GM23338 (cell line): Measurements from ENCODE around the gene NELL2. TPM values are rescaled to one million over a fixed set of nuclear protein-coding genes. Genes with fewer than 3 reads are reported as not detected.

ENCODE experiments used
- ATAC-seq: fragments of 200-7000 bp; cut with Tn5 transposase; 3 replicates; pipeline ENCODE4 v1.9.1; 2020
- DNase-seq: peaks from one replicate; pipeline ENCODE4 v3.0.0-alpha.2; 2015; ENCODE audit warnings: low spot score
- H2AFZ ChIP-seq: fragments of 200-600 bp; sonication (generic); 2 replicates; pipeline ENCODE4 v1.8.0; 2016; ENCODE audit warnings: antibody characterized with exemption, mild to moderate bottlenecking, moderate library complexity
- H3F3A ChIP-seq: fragments of 200-600 bp; sonication (generic); replicated peaks from 2 replicates; pipeline ENCODE4 v1.8.0; 2017; ENCODE audit warnings: antibody characterized with exemption, mixed run types, low read depth
- H3K27ac ChIP-seq: fragments of 200-600 bp; sonication (generic); 2 replicates; pipeline ENCODE4 v1.6.1; 2016; ENCODE audit warnings: low read depth
- H3K27me3 ChIP-seq: fragments of 200-600 bp; sonication (generic); 2 replicates; pipeline ENCODE4 v1.8.0; 2016; ENCODE audit warnings: mild to moderate bottlenecking, mixed run types, moderate library complexity; ENCODE audit not compliant: insufficient read depth
- H3K36me3 ChIP-seq: fragments of 200-600 bp; sonication (generic); 2 replicates; pipeline ENCODE4 v1.8.0; 2016; ENCODE audit warnings: mild to moderate bottlenecking; ENCODE audit not compliant: insufficient read depth
- H3K4me1 ChIP-seq: fragments of 200-600 bp; sonication (generic); 2 replicates; pipeline ENCODE4 v1.8.0; 2016; ENCODE audit warnings: mild to moderate bottlenecking, moderate library complexity; ENCODE audit not compliant: insufficient read depth
- H3K4me2 ChIP-seq: fragments of 200-600 bp; sonication (generic); 2 replicates; pipeline ENCODE4 v1.7.1; 2017; ENCODE audit warnings: mixed run types
- H3K4me3 ChIP-seq: fragments of 200-600 bp; sonication (generic); 2 replicates; pipeline ENCODE4 v1.6.1; 2016; ENCODE audit warnings: mixed run types
- H3K79me2 ChIP-seq: fragments of 200-600 bp; sonication (generic); replicated peaks from 2 replicates; pipeline ENCODE4 v1.8.0; 2017; ENCODE audit warnings: mild to moderate bottlenecking; ENCODE audit not compliant: insufficient read depth
- H3K9me2 ChIP-seq: fragments of 200-600 bp; sonication (generic); 2 replicates; pipeline ENCODE4 v1.8.0; 2017; ENCODE audit not compliant: insufficient read depth
- H4K20me1 ChIP-seq: fragments of 200-600 bp; sonication (generic); replicated peaks from 2 replicates; pipeline ENCODE4 v1.8.0; 2017; ENCODE audit warnings: mild to moderate bottlenecking; ENCODE audit not compliant: insufficient read depth
- H3K27ac Mint-ChIP-seq: 2 replicates; pipeline ENCODE4 v1.8.0; 2020; ENCODE audit warnings: inconsistent platforms, mild to moderate bottlenecking, moderate library complexity, mixed read lengths
- H3K27me3 Mint-ChIP-seq: 3 replicates; pipeline ENCODE4 v1.8.0; 2022; ENCODE audit warnings: low read depth, mild to moderate bottlenecking, moderate library complexity, mixed read lengths, inconsistent platforms; ENCODE audit not compliant: insufficient read depth, poor library complexity
- H3K36me3 Mint-ChIP-seq: 3 replicates; pipeline ENCODE4 v1.8.0; 2021; ENCODE audit warnings: low read depth, mild to moderate bottlenecking, inconsistent platforms, moderate library complexity, mixed read lengths
- H3K4me1 Mint-ChIP-seq: 3 replicates; pipeline ENCODE4 v1.8.0; 2020; ENCODE audit warnings: mild to moderate bottlenecking, inconsistent platforms, mixed read lengths
- H3K4me3 Mint-ChIP-seq: 3 replicates; pipeline ENCODE4 v1.8.0; 2021; ENCODE audit warnings: moderate library complexity, mild to moderate bottlenecking, inconsistent platforms, mixed read lengths
- H3K9me3 Mint-ChIP-seq: 3 replicates; pipeline ENCODE4 v1.8.0; 2020; ENCODE audit warnings: moderate library complexity, mild to moderate bottlenecking, inconsistent platforms, mixed read lengths
- CREB1 ChIP-seq: fragments of 250-450 bp; sonication (Bioruptor Pico); IDR thresholded peaks from 2 replicates; pipeline ENCODE4 v1.5.0; 2020; ENCODE audit warnings: low read depth, mild to moderate bottlenecking, moderate library complexity
- CTCF ChIP-seq, 2 experiments: fragments of 200-600 bp in 1 of 2; sonication (generic) in 1 of 2; conservative IDR thresholded peaks; 2 replicates each; pipeline versions ENCODE4 v1.5.1 to v1.6.1; 2016 to 2017; ENCODE audit warnings: antibody characterized with exemption in 2 of 2, low read depth in 2 of 2, mild to moderate bottlenecking in 2 of 2, moderate library complexity in 1 of 2
- ETS1 ChIP-seq: IDR thresholded peaks from 2 replicates; pipeline ENCODE4 v1.6.1; 2016; ENCODE audit warnings: antibody characterized with exemption
- EZH2 ChIP-seq: fragments of 200-600 bp; sonication (generic); IDR thresholded peaks from one replicate; pipeline ENCODE4 v1.8.0; 2017; ENCODE audit warnings: antibody characterized with exemption, mild to moderate bottlenecking, low read depth; ENCODE audit not compliant: unreplicated experiment
- EZH2phosphoT487 ChIP-seq: fragments of 200-600 bp; sonication (generic); IDR thresholded peaks from one replicate; pipeline ENCODE4 v1.8.1; 2018; ENCODE audit warnings: antibody characterized with exemption; ENCODE audit not compliant: unreplicated experiment
- JUNB ChIP-seq: IDR thresholded peaks from one replicate; pipeline ENCODE4 v1.6.1; 2016; ENCODE audit warnings: antibody characterized with exemption; ENCODE audit not compliant: unreplicated experiment
- NANOG ChIP-seq: IDR thresholded peaks from 2 replicates; pipeline ENCODE4 v1.6.1; 2016; ENCODE audit warnings: antibody characterized with exemption, borderline replicate concordance
- POLR2AphosphoS5 ChIP-seq: IDR thresholded peaks from 2 replicates; pipeline ENCODE4 v1.6.1; 2016; ENCODE audit warnings: antibody characterized with exemption, low read depth
- REST ChIP-seq: IDR thresholded peaks from one replicate; pipeline ENCODE4 v1.6.1; 2018; ENCODE audit warnings: antibody characterized with exemption; ENCODE audit not compliant: unreplicated experiment
- STAT1 ChIP-seq: IDR thresholded peaks from one replicate; pipeline ENCODE4 v1.6.1; 2016; ENCODE audit warnings: antibody characterized with exemption; ENCODE audit not compliant: unreplicated experiment
- ZNF114 ChIP-seq: fragments of 250-450 bp; sonication (Bioruptor Pico); IDR thresholded peaks from 2 replicates; pipeline ENCODE4 v1.5.0; 2020; ENCODE audit warnings: mild to moderate bottlenecking, moderate library complexity
- ZNF331 ChIP-seq: fragments of 250-450 bp; sonication (Bioruptor Pico); IDR thresholded peaks from 2 replicates; pipeline ENCODE4 v1.5.0; 2020; ENCODE audit warnings: low read depth, mild to moderate bottlenecking, moderate library complexity
- ZNF462 ChIP-seq: fragments of 250-450 bp; sonication (Bioruptor Pico); IDR thresholded peaks from 2 replicates; pipeline ENCODE4 v1.5.0; 2020; ENCODE audit warnings: mild to moderate bottlenecking, moderate library complexity
- polyA plus RNA-seq: library from polyadenylated mRNA; unstranded; fragments of >200 nt; fragmentation: Nextera tagmentation; extraction: Ambion mirVana; gene quantifications from 2 replicates; pipeline ENCODE4 v1.2.1, GENCODE V29; 2016
- total RNA-seq: library from RNA; depleted of rRNA; stranded (reverse); fragments of >200 nt; shearing (Covaris generic); gene quantifications from 2 replicates; pipeline ENCODE4 v1.2.3, GENCODE V29; 2014

Gene NELL2
- total and polyA plus RNA-seq, 2 experiments from 2014 or later: 25.1 to 99.5 TPM

- Mint-ChIP-seq H3K9me3 (no peaks in the 10 kb centered on the region), H3K36me3 (no peaks in the 10 kb centered on the region), H3K4me3 (no peak overlapping the region), H3K4me1 (peaks cover 24% of the 10 kb centered on the region), H3K27ac (no peak overlapping the region), H3K27me3 (no peaks in the 10 kb centered on the region)
- no peak overlapping the region for H3K27ac ChIP-seq
- ATAC-seq: no peak
- TF ChIP-seq EZH2phosphoT487 (no peak), JUNB (no peak), CTCF (conservative IDR thresholded peaks at IDR 0.05; ENCODE audit: low read depth in 2 of 2) (no peak), ETS1 (no peak), POLR2AphosphoS5 (no peak), ZNF331 (CRISPR knock-in tag) (no peak), REST (no peak), EZH2 (no peak), ZNF114 (no peak), NANOG (no peak), STAT1 (no peak), CREB1 (CRISPR knock-in tag) (no peak), ZNF462 (no peak)
- H2AFZ ChIP-seq: no peak overlapping the region
- H3F3A ChIP-seq: no peaks in the 10 kb centered on the region
- H3K9me2 ChIP-seq: no peaks in the 10 kb centered on the region
- H3K36me3 ChIP-seq: no peaks in the 10 kb centered on the region
- no peak overlapping the region for H3K4me3 ChIP-seq
- no peaks in the 10 kb centered on the region for H4K20me1 ChIP-seq
- peaks cover 14% of the 10 kb centered on the region for H3K4me1 ChIP-seq
- no peak overlapping the region for H3K4me2 ChIP-seq
- H3K27me3 ChIP-seq: no peaks in the 10 kb centered on the region
- H3K79me2 ChIP-seq: no peaks in the 10 kb centered on the region
- no peak for DNase-seq
Measured at GRCh38 chr12:44628180-44628579, 247.9 kb downstream of the NELL2 start.
